Skeletal muscle cell (primary cell): ENCODE data around the gene STXBP2.

ENCODE experiments used
- DNase-seq: peaks from one replicate; pipeline ENCODE4 v3.0.0-alpha.2; 2010; ENCODE audit warnings: low read depth
- H3K4me3 ChIP-seq: 2 replicates; pipeline ENCODE4 v1.5.1; 2011; ENCODE audit warnings: low read depth, mild to moderate bottlenecking, control low read depth, low read length, moderate library complexity

Gene STXBP2

DNA sequence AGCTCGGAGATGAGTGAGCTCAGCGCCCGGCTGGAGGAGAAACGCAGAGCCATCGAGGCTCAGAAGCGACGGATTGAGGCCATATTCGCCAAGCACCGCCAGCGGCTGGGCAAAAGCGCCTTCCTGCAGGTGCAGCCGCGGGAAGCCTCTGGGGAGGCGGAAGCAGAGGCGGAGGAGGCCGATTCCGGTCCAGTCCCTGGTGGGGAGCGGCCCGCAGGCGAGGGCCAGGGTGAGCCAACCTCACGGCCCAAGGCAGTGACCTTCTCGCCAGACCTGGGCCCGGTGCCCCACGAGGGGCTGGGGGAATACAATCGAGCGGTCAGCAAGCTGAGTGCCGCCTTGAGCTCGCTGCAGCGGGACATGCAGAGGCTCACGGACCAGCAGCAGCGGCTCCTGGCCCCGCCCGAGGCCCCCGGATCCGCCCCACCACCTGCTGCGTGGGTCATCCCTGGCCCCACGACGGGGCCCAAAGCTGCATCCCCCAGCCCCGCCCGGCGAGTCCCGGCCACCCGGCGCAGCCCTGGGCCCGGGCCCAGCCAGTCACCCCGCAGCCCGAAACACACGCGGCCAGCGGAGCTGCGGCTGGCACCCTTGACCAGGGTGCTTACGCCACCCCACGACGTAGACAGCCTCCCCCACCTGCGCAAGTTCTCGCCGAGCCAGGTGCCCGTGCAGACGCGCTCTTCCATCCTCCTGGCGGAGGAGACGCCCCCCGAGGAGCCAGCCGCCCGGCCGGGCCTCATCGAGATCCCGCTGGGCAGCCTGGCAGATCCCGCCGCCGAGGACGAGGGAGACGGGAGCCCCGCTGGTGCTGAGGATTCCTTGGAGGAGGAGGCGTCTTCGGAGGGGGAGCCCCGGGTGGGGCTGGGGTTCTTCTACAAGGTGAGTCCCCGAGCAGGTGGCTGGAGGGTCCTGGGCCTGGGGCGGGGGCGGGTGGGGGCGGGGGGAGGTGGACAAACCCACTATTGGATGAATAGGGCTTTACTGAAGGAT, 24.3 kb upstream of the STXBP2 start:
- DNase-seq = no peak
- H3K4me3 ChIP-seq = no peak overlapping the region

DNA sequence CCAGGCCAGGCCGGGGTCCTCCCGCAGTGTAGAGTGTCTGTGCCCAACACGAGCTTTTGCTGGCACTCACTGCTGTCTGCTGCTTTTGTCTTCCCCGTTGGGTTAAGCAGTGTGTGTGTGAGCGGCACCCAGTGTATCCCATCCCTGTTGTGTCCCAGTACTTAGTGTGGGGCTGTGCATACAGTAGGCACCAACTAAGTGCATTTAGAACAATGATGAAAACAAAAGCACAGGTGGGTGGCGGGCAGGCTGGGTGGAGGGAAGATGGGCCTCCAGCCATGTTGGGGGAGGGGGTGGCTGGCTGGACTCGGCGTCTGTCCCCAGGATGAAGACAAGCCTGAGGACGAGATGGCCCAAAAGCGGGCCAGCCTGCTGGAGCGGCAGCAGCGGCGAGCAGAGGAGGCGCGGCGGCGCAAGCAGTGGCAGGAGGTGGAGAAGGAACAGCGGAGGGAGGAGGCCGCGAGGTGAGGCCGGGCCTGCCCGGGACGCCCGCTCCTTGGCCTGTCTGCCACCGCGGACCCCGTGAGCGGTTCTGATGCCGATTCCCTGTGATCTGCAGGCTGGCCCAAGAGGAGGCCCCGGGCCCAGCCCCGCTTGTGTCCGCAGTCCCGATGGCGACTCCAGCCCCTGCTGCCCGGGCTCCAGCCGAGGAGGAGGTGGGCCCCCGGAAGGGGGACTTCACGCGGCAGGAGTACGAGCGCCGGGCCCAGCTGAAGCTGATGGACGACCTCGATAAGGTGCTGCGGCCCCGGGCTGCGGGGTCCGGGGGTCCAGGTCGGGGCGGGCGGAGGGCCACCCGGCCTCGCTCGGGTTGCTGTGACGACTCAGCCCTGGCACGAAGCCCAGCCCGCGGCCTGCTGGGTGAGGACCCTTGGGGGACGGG, 21.8 kb upstream of the STXBP2 start:
- no peak for DNase-seq
- H3K4me3 ChIP-seq = no peak overlapping the region

DNA sequence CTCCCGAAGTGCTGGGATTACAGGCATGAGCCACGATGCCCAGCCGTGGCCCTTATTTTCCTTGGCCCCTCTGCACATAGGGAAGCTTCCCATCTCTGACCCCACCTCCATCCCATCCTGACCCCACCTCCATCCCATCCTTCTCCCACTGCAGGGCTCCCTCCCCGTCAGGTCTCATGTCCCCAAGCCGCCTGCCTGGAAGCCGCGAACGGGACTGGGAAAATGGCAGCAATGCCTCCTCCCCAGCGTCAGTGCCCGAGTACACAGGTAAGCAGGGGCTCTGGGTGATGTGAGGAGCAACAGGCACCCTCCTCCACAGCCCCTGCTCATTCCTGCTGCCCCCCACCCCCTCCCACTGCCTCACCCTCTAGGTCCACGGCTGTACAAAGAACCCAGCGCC, 19.7 kb upstream of the STXBP2 start:
- no peak overlapping the region for H3K4me3 ChIP-seq
- no peak for DNase-seq

DNA sequence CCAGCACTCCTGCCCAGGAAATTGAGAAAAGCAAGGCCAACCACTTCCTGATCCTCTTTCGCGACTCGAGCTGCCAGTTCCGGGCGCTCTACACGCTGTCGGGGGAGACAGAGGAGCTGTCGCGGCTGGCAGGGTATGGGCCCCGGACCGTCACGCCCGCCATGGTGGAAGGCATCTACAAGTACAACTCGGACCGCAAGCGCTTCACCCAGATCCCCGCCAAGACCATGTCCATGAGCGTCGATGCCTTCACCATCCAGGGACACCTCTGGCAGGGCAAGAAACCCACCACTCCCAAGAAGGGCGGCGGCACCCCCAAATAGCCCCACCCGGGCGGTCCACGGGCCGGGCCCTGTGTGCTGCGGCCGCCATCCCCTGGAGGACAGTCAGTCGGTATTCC, 19.2 kb upstream of the STXBP2 start:
- no peak overlapping the region for H3K4me3 ChIP-seq
- no peak for DNase-seq

DNA sequence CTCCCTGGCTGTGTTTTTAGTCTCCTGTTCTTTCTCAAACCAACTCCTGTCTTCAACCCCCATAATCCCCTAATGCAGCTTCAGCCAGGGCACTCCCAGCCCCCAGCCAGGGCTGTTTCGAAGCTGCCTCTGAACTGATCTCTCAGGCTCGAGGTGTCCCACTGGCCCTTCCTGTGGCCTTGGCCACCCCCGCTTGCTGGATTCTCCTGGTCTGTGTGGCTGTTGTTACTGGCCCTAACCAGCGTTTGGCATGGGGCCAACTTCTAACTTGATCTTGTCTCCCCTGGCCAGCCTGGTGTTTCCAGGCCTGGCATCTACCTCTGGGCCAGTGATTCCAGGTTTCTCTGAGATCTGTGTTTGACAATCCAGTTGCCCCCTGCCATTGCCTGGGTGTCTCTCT, 18.6 kb upstream of the STXBP2 start:
- no peak overlapping the region for H3K4me3 ChIP-seq
- no peak for DNase-seq

DNA sequence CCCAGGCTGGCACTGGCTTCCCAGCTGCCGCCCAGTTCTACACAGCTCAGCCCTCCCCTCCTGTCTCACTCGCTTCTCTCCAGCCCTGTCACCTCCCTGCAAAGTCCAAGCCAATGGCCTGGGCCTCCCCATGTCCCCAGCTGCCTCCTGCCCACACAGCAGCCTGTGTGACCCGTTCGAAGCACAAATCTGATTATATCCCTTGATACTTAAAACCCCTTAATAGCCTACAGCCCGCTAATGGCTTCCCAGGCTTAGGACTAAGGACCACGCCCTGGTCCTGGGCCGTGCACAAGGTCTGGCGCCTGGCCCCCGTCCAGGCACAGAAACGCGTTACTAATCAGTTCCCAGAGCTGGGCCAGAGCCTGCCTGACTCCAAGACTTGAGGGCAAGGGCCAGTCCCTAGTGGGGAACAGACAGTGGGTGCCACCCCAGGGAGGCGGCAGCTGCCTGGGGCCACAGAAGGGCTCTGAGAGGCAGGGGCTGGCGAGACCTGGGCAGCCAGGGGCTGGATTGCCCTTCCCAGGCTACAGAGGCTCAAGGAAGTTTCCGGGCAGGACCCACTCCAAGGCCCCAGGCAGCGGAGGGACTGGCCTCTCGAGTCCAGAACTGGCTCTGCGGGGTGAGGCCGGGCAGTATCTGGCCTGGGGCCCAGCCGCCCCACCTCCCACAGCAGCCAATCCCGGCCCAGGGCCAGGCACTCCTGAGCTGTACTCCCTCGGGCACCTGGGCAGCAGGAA, 18.0 kb upstream of the STXBP2 start:
- no peak for DNase-seq
- no peak overlapping the region for H3K4me3 ChIP-seq

DNA sequence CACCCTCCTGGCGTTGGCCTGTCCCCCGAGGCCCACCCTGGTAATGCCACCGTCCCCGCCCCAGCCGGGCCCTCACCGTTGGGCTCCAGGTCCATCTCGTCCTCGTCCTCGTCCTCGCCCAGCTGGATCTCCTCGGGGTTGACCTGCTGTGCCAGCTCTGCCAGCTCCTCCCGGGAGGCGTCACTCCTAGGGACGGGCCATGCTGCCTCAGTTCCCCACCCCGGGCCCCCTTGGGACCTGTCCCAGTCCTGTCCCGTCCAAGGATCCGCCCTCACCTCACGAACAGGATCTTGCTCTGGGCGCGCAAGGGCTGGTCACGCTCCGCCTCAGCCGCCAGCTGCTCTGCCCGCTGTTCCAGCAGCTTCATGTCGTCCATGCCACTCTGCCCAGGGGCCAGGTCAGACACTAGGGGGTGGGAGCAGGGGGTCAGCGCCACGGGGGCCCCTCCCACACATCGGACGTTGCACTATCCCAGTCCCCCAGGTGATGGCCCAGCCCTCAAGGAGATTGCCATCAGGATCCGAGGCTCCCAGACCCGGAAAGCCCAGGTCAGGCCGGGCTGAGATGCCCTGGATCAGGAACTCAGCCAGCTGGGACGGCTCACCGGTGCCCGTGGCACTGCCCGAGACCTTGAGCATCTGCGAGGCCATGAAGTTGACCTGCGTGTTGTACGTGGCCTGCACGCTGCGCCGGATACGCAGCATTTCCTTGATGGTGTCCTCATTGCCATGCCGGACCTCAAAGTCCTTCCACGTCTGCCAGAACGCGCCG, 17.1 kb upstream of the STXBP2 start:
- H3K4me3 ChIP-seq = no peak overlapping the region
- no peak for DNase-seq

DNA sequence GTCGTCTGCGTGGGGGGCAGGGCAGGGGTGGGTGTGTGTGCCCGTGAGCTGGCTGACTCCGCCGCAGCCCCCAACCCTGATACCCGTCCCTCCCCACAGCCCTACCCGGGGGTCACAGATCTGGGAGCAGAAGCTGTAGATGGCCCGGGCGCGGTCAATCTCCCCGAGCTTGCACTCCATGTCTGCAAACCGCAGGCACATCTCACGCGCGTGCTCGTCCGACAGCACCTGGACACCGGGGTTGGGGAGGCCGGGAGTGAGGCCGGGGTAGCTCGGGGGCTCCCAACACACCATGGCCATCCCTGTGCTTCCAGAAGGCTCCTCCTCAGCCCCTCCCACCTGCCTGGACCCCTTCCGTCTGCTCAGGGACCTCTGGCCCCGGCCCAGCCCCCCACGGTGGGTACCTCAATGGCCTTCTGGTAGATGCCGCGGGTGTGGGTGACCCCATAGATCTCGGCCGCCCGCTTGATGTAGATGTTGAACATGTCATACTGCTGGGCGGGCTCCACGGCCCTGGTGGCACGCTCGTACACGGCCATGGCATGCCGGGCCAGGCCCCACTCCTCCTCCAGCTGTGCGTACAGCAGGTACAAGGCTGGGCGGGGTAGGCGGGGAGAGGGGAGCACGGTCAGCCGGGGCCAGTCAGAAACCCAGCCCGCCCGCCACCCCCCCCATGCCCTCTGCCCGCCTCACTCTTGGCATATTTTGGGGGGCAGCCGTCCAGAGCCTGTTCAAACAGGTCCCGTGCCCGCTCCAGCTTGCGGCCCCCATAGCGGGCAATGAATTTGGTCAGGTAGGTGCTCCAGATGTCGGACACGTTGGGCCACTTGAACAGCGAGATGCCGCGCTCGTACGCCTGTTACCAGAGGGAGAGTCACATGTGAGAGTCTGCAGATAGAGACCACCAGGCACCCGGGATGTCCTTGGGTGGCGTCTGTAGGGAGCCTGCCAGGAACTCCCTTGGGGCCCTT, 16.2 kb upstream of the STXBP2 start:
- H3K4me3 ChIP-seq = no peak overlapping the region

DNA sequence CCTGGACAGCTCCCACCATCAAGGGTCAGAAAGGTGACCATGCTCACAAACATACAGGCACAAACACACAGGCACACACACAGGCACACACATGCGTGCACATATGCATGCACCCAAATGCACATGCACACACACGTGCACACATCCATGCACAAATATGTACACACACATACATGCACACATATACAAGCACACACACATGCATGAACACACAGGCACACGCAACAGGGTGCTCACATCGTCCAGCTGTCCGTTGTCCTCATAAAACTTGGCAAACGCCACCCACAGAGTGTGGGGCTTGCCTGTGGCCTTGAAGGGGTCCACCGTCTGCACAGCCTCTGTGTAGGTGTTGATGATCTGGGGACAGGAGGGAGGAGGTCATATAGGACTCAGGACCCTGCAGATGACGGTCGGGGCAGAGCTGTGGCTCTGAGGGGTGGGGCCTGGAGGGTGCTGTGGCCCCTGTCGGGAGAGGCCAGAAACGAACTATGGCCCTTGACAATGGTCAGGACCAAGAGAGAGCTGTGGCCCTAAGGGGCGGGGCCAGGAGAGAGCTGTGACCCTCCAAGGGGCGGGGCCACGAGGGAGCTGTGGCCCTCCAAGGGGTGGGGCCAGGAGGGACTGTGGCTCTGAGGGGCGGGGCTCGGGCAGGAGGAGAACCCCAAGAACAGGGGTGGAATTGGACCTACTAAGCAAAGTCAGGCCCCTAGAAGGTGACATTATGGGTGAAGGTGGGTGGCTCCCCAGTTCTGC, 13.8 kb upstream of the STXBP2 start:
- no peak overlapping the region for H3K4me3 ChIP-seq
- DNase-seq = no peak

More for the DNA sequence above, 16.2 kb upstream of the STXBP2 start:
- no peak for DNase-seq

DNA sequence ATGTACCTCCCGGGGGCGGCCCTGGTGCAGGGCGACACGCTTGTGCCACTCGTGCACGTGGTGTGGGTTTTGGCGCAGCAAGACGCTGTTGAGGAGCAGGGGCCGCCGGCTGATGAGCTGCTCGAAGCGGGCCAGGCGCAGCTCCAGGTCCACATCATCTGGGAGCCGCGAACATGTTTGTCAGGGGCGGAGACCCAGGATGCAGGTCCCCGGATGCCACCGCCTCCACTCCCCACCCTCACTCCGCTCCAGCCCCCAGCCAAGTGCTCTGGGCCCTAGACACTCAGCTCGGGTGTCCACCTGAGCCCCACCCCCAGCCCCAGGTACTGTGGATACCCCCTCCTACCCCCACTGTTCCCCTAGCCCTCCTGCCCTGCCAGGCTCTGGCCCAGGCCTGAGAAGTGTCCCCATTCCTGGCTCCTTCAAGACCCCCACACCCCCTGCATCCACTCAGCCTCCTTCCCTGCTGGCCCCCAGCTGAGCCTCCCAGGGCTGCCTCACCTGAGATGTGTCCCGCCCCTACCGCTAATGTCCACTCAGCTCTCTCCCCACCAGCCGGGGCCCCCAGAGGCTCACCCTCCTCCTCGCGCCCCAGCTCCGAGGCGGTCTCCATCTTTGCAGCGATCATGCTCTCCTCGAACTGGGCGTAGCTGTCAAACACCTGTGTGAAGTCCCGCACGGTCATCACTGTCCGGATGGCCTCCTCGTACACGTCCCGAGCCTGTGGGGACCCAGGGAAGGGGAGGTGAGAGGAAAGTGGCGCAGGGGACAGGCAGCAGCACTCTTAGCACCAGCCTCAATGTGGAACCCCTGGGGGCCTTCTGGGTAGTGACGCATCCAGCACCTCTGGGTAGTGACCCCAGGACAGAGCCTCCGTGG, 12.9 kb upstream of the STXBP2 start:
- DNase-seq = no peak
- H3K4me3 ChIP-seq = no peak overlapping the region

DNA sequence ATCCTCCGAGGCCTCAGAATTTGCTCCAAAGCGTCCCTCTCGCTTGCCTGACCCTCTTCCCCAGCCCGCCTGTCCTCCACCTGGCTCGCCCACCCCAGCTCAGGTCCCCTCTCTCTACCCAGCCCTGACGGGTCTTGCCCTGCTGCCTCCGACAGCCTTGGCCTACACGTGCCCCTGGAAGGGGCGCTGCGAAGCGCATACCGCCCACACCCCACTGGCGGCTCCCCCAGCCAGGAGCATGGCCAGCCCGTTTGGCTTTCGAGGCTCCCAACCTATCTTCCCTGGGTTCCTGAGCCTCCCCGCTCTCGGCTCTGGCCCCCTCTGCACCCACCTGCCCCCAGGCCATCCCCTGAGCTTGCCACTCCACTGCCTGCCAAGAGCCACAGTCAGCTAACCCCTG, 12.1 kb upstream of the STXBP2 start:
- H3K4me3 ChIP-seq = no peak overlapping the region
- no peak for DNase-seq

DNA sequence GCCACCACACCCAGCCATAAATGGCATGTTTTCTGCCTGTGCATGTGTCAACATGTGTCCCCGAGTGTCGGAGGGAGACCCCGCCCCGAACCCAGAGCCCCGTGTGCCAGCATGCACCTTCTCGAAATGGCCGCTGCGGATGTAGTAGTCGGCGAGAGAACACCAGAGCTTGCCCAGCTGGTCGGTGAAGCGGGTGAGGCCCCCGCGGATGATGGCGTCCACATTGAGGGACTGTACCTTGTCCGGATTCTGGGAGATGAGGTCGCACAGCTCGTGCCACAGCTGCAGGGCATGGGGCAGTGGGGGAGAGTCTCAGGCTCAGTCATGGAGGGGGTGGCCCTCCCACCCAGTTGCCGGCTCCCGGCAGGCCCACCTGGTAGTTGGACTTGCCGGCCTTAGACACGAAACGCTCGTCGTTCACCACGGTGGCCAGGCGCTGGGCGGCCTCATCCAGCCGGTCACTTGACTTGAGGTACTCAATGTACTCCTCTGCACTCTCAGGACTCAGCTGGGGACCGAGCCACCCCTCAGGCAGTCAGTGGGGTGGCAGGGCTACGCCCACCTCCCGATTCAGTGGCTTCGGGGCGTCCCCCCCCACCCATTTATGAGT, 11.0 kb upstream of the STXBP2 start:
- DNase-seq = no peak
- H3K4me3 ChIP-seq = no peak overlapping the region

DNA sequence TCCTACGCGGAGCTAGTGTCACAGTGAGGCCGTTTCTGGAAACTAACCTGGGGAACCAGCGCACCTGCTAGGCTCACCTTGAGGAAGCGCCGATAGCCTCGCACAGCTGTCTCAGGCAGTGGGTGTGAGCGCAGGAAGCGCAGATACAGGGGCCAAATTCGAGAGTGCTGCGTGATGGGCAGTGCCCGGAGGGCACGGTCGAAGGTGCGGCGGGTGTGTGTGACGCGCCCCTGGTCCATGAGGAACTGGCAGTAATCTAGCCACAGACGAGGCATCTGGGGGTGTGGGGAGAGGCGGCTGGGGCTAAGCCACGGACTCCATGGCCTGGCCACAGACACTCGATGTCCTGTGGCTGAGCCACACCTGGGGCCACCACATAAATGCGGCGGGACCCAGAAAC, 9.7 kb upstream of the STXBP2 start:
- no peak overlapping the region for H3K4me3 ChIP-seq
- DNase-seq = no peak

DNA sequence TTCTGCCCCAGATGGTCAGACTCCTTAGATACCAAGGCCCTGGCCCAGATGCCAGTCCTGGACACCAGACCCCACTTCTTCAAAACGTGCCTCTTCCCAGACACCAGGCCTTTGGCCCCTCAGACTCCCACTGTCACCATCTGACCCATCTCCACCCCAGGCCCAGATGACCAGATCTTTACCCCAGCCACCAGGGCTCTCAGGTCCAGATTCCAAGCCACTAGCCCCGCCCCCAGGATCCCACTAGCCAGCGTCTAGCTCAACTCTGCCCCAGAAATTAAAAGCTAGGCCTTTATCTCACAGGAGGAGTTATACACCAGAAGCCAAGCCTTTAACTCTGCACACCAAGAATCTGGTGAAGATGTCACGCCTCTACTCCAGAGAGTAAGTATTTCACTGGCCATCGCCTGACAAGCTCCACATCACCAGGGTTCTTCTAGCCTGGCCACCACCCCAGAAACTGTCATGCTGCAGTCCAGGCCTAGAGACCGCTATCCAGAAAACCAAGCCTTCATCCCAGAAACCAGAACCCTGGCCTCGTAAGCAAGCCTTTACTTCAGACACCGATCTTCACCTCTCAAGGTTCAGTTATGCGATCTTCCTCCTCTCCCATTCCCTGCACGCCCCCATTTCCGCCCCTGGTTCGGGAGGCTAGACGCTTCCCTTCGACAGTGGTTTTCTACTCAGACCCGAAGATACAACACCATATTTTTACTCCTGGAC, 8.2 kb upstream of the STXBP2 start:
- no peak for DNase-seq
- H3K4me3 ChIP-seq = peak overlapping the region; percentile 77

DNA sequence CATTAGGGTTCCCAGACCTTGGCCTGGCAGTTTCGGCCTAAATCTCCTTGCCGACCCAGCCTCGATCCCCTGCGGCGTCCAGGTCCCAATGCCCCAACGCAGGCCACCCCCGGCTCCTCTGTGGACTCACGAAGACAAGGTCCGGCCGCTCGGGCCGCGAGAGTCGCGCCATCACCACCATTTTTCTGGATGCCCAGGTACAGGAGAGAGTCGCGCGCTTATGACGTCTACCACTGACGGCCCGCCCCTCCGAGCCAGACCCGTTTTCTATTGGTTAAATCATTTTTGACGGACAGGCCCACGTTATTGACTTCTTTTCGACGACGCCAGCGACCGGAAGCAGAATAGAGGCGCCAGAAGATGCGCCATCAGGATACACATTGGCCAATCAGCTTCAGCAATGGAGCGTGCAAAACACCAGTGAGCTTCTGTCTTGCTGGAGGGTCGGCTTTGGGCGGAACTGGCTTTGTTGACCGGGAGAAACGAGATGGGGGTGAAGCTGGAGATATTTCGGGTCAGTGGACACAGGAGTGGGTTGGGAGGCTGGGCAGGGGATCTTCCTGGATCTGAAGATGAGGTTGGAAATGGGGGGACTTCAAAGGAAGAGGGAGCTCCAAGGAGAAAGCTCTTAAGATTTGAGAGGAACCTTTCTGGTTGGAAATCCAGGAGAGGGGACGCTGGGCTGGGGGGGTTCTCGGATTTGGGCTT, 7.4 kb upstream of the STXBP2 start, which contains the start of the genes PET100 and XAB2:
Gene PET100, plus strand, starts transcription at position 447 of the 708 bp plus-strand sequence. Its CDS starts 41 bp downstream, at position 488.
Gene XAB2, minus strand, starts transcription at position 199 of the 708 bp plus-strand sequence. Its CDS starts 18 bp downstream, at position 181.
- H3K4me3 ChIP-seq = peak within 1 kb of the TSS; percentile 77
- DNase-seq = peak; percentile 95
